ENCODE measurements around the gene MAP7.

DNA sequence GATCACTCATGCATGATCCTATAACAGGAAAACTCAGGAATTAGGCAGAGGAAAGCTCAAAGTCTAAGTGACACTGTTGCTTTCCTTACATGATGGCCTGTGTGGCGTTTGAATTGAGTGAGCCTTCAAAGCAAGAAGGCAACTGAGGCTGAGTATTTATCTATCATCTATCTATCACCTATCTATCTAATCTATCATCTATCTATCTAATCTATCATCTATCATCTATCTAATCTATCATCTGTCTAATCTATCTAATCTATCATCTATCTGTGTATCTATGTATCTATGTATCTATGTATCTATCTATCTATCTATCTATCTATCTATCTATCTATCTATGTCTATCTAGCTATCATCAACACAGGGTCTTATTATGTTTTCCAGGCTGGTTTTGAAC, 218.8 kb downstream of the MAP7 start:
- TF ChIP-seq POLR2AphosphoS5 (IDR thresholded peaks at IDR 0.05; ENCODE audit: low read depth) (no peak), REST (IDR thresholded peaks at IDR 0.05; ENCODE audit: unreplicated experiment) (no peak), CTCF (conservative IDR thresholded peaks at IDR 0.05; ENCODE audit: low read depth in 2 of 2) (no peak), EZH2 (IDR thresholded peaks at IDR 0.05; ENCODE audit: low read depth, unreplicated experiment) (no peak), EZH2phosphoT487 (IDR thresholded peaks at IDR 0.05; ENCODE audit: unreplicated experiment) (no peak), ZNF114 (CRISPR knock-in tag; IDR thresholded peaks at IDR 0.05) (no peak)
